ENCODE measurements around the gene ERBB4.

GRCh38 chr2:212226114-212226513 lies 312.5 kb downstream of the ERBB4 start:
- TF ChIP-seq SIN3A (IDR thresholded peaks at IDR 0.05; ENCODE audit: borderline replicate concordance, insufficient read depth, low read depth, low read length) (no peak), CTCF (IDR thresholded peaks at IDR 0.05) (no peak), POLR2AphosphoS5 (IDR thresholded peaks at IDR 0.05; ENCODE audit: low read depth, low read length) (no peak), REST (IDR thresholded peaks at IDR 0.05; ENCODE audit: insufficient read depth in 1 of 2, low read depth in 2 of 2, low read length in 1 of 2) (no peak), TCF7L2 (IDR thresholded peaks at IDR 0.05; ENCODE audit: low read depth, low read length) (no peak)
